ENCODE measurements around the gene BICD1. TPM values are rescaled to one million over a fixed set of nuclear protein-coding genes. Genes with fewer than 3 reads are reported as not detected.

Gene BICD1
- total RNA-seq, 1 donor from 2014 or later: 38.6 TPM

DNA sequence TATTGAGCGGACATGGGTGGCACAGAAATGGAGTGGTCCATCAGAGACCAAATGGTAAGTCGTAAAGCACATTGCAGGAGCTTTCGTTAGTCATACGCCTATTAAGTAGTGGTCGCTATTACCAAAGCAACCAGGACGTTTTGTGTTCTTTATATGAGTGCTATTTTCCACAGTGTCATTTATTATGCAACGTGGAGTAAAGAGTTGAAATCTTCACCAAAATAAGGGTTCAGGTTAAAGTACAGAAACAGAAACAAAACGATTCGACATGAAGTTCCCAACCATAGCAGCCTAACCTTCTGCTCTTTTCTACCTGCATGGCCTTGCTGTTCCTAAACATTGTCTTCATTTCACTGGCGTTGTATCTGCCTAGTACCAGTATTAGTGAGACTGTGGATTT lies 272.6 kb downstream of the BICD1 start:
- no peak overlapping the region for H3K27ac Mint-ChIP-seq
- H3K9me3 Mint-ChIP-seq: no peaks in the 10 kb centered on the region
- peaks cover 19% of the 10 kb centered on the region for H3K4me1 Mint-ChIP-seq
- DNase-seq (ENCODE audit: low spot score in 2 of 2, unreplicated experiment in 2 of 2): no peak
- TF ChIP-seq, protein P1, sequence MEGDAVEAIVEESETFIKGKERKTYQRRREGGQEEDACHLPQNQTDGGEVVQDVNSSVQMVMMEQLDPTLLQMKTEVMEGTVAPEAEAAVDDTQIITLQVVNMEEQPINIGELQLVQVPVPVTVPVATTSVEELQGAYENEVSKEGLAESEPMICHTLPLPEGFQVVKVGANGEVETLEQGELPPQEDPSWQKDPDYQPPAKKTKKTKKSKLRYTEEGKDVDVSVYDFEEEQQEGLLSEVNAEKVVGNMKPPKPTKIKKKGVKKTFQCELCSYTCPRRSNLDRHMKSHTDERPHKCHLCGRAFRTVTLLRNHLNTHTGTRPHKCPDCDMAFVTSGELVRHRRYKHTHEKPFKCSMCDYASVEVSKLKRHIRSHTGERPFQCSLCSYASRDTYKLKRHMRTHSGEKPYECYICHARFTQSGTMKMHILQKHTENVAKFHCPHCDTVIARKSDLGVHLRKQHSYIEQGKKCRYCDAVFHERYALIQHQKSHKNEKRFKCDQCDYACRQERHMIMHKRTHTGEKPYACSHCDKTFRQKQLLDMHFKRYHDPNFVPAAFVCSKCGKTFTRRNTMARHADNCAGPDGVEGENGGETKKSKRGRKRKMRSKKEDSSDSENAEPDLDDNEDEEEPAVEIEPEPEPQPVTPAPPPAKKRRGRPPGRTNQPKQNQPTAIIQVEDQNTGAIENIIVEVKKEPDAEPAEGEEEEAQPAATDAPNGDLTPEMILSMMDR (IDR thresholded peaks at IDR 0.05; ENCODE audit: unreplicated experiment): no peak
- H3K36me3 Mint-ChIP-seq: no peaks in the 10 kb centered on the region
- no peak overlapping the region for H3K4me3 Mint-ChIP-seq
- no peaks in the 10 kb centered on the region for H3K27me3 Mint-ChIP-seq (ENCODE audit: low read depth)

GRCh38 chr12:32379667-32380066 lies 273.0 kb downstream of the BICD1 start:
- no peak for DNase-seq (ENCODE audit: low spot score in 2 of 2, unreplicated experiment in 2 of 2)
- Mint-ChIP-seq H3K4me1 (peaks cover 19% of the 10 kb centered on the region), H3K27ac (no peak overlapping the region), H3K4me3 (no peak overlapping the region), H3K27me3 (ENCODE audit: low read depth) (no peaks in the 10 kb centered on the region), H3K9me3 (no peaks in the 10 kb centered on the region), H3K36me3 (no peaks in the 10 kb centered on the region)
- TF ChIP-seq, protein P1 (IDR thresholded peaks at IDR 0.05; ENCODE audit: unreplicated experiment): no peak

GRCh38 chr12:32382226-32382625 lies 275.6 kb downstream of the BICD1 start:
- Mint-ChIP-seq H3K4me1 (peaks cover 16% of the 10 kb centered on the region), H3K36me3 (no peaks in the 10 kb centered on the region), H3K27me3 (ENCODE audit: low read depth) (no peaks in the 10 kb centered on the region), H3K27ac (no peak overlapping the region), H3K4me3 (no peak overlapping the region), H3K9me3 (no peaks in the 10 kb centered on the region)
- no peak for DNase-seq (ENCODE audit: low spot score in 2 of 2, unreplicated experiment in 2 of 2)
- TF ChIP-seq, protein P1 (IDR thresholded peaks at IDR 0.05; ENCODE audit: unreplicated experiment): no peak

GRCh38 chr12:32390572-32391219 lies 284.0 kb downstream of the BICD1 start:
- no peak overlapping the region for H3K27ac Mint-ChIP-seq
- no peaks in the 10 kb centered on the region for H3K9me3 Mint-ChIP-seq
- H3K4me1 Mint-ChIP-seq: no peaks in the 10 kb centered on the region
- H3K27me3 Mint-ChIP-seq (ENCODE audit: low read depth): no peaks in the 10 kb centered on the region
- TF ChIP-seq, protein P1 (IDR thresholded peaks at IDR 0.05; ENCODE audit: unreplicated experiment): no peak
- H3K36me3 Mint-ChIP-seq: no peaks in the 10 kb centered on the region
- DNase-seq (ENCODE audit: low spot score in 2 of 2, unreplicated experiment in 2 of 2): no peak
- H3K4me3 Mint-ChIP-seq: no peak overlapping the region

DNA sequence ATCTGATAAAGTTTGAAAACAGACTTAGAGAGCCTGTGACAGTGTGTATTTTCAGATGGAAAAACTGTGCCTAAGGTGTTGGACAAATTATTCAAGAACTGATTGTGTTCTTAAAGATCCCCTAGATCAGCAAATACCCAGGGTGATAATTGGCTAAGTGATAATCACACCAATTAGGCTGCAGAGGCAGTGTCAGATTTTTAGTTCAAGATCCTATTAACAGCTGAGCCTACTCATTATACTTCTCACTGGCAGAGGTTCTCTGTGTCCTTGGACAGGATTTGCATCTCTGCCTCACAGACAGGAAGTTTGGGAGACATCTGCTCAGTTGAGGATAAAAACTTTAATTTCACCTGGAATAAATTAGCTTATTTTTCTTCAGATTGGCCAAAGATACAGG lies 288.4 kb downstream of the BICD1 start:
- Mint-ChIP-seq H3K36me3 (no peaks in the 10 kb centered on the region), H3K4me3 (no peak overlapping the region), H3K9me3 (no peaks in the 10 kb centered on the region), H3K4me1 (peaks cover 7% of the 10 kb centered on the region), H3K27me3 (ENCODE audit: low read depth) (peaks cover 2% of the 10 kb centered on the region), H3K27ac (no peak overlapping the region)
- TF ChIP-seq, protein P1 (IDR thresholded peaks at IDR 0.05; ENCODE audit: unreplicated experiment): no peak
- no peak for DNase-seq (ENCODE audit: low spot score in 2 of 2, unreplicated experiment in 2 of 2)
